ENCODE measurements around the gene SRP9.
"Not testable (repeated sequence)": the region's sequence is repeated elsewhere in the genome, so short reads cannot be mapped to it uniquely, and the experiment has no call there.

Gene SRP9

GRCh38 chr1:225815526-225816178 lies 38.0 kb downstream of the SRP9 start:
- DNase-seq (ENCODE audit: low spot score), result no peak

GRCh38 chr1:225816643-225817538 lies 39.3 kb downstream of the SRP9 start:
- DNase-seq (ENCODE audit: low spot score), result no peak

GRCh38 chr1:225817611-225818061 lies 40.0 kb downstream of the SRP9 start:
- DNase-seq (ENCODE audit: low spot score), result no peak

GRCh38 chr1:225818229-225818628 lies 40.6 kb downstream of the SRP9 start:
- no peak for DNase-seq (ENCODE audit: low spot score)

- DNase-seq (ENCODE audit: low spot score), result no peak
These were observed 41.9 kb downstream of the SRP9 start for GRCh38 chr1:225819346-225820192.

GRCh38 chr1:225820522-225821120 lies 43.0 kb downstream of the SRP9 start:
- no peak for DNase-seq (ENCODE audit: low spot score)

GRCh38 chr1:225822655-225823403 lies 45.2 kb downstream of the SRP9 start:
- DNase-seq (ENCODE audit: low spot score), result no peak

GRCh38 chr1:225823811-225824261 lies 46.2 kb downstream of the SRP9 start:
- DNase-seq (ENCODE audit: low spot score), result no peak

- no peak for DNase-seq (ENCODE audit: low spot score)
These were observed 46.9 kb downstream of the SRP9 start for GRCh38 chr1:225824533-225824941.

- no peak for DNase-seq (ENCODE audit: low spot score)
These were observed 47.5 kb downstream of the SRP9 start for GRCh38 chr1:225825078-225825477.

GRCh38 chr1:225825607-225826007 lies 48.0 kb downstream of the SRP9 start:
- no peak for DNase-seq (ENCODE audit: low spot score)

GRCh38 chr1:225827076-225827475 lies 49.5 kb downstream of the SRP9 start:
- DNase-seq (ENCODE audit: low spot score), result no peak

- no peak for DNase-seq (ENCODE audit: low spot score)
These were observed 51.2 kb downstream of the SRP9 start for GRCh38 chr1:225828706-225829345.

- DNase-seq (ENCODE audit: low spot score), result no peak
These were observed 53.2 kb downstream of the SRP9 start for GRCh38 chr1:225830841-225831240.

GRCh38 chr1:225834417-225835329 lies 57.0 kb downstream of the SRP9 start:
- no peak for DNase-seq (ENCODE audit: low spot score)

- no peak for DNase-seq (ENCODE audit: low spot score)
These were observed 58.2 kb downstream of the SRP9 start for GRCh38 chr1:225835856-225836255.

- not testable (repeated sequence) for DNase-seq (ENCODE audit: low spot score)
These were observed 58.7 kb downstream of the SRP9 start for GRCh38 chr1:225836296-225836695.

GRCh38 chr1:225838793-225839192 lies 61.2 kb downstream of the SRP9 start:
- DNase-seq (ENCODE audit: low spot score), result no peak

Measured in germinal center (tissue), 1 donor.